HCT116 (cell line): Measurements from ENCODE around the gene SPRED3.

Source experiments
- CEBPB ChIP-seq: IDR thresholded peaks from 2 replicates; pipeline ENCODE4 v1.6.1; 2012; ENCODE audit warnings: low read depth
- EZH2 ChIP-seq: fragments of 200-600 bp; sonication (generic); IDR thresholded peaks from 2 replicates; pipeline ENCODE4 v1.6.1; 2017; ENCODE audit warnings: antibody characterized with exemption, mixed run types
- EZH2phosphoT487 ChIP-seq: fragments of 200-600 bp; IDR thresholded peaks from 2 replicates; pipeline ENCODE4 v1.6.1; 2018; ENCODE audit warnings: antibody characterized with exemption, borderline replicate concordance
- JUND ChIP-seq: IDR thresholded peaks from 2 replicates; pipeline ENCODE4 v1.6.1; 2012
- POLR2A ChIP-seq: IDR thresholded peaks from 2 replicates; pipeline ENCODE4 v1.7.0; 2011; ENCODE audit warnings: borderline replicate concordance; ENCODE audit not compliant: insufficient read depth, insufficient read length; ENCODE audit errors: extremely low read depth
- SIN3A ChIP-seq: IDR thresholded peaks from 2 replicates; pipeline ENCODE4 v1.6.1; 2012; ENCODE audit warnings: low read depth
- SRF ChIP-seq: IDR thresholded peaks from 2 replicates; pipeline ENCODE4 v1.6.1; 2012; ENCODE audit warnings: low read depth
- YY1 ChIP-seq: IDR thresholded peaks from 2 replicates; pipeline ENCODE4 v1.6.1; 2011; ENCODE audit warnings: low read length, low read depth, moderate library complexity, mild to moderate bottlenecking; ENCODE audit not compliant: insufficient replicate concordance; ENCODE audit errors: extremely low read depth
- TF ChIP-seq, protein P1 (sequence below), 3 experiments: fragments of 200-600 bp in 1 of 3; sonication (generic) in 1 of 3; IDR thresholded peaks in 2 of 3; conservative IDR thresholded peaks in 1 of 3; 2 replicates each; pipeline ENCODE4 v1.5.1; 2012 to 2017; ENCODE audit warnings: low read depth in 2 of 3, low read length in 2 of 3, antibody characterized with exemption in 1 of 3, borderline replicate concordance in 1 of 3, control low read depth in 1 of 3, mild to moderate bottlenecking in 1 of 3, mixed read lengths in 1 of 3, mixed run types in 1 of 3, moderate library complexity in 1 of 3; ENCODE audit not compliant: insufficient read depth in 1 of 3

DNA sequence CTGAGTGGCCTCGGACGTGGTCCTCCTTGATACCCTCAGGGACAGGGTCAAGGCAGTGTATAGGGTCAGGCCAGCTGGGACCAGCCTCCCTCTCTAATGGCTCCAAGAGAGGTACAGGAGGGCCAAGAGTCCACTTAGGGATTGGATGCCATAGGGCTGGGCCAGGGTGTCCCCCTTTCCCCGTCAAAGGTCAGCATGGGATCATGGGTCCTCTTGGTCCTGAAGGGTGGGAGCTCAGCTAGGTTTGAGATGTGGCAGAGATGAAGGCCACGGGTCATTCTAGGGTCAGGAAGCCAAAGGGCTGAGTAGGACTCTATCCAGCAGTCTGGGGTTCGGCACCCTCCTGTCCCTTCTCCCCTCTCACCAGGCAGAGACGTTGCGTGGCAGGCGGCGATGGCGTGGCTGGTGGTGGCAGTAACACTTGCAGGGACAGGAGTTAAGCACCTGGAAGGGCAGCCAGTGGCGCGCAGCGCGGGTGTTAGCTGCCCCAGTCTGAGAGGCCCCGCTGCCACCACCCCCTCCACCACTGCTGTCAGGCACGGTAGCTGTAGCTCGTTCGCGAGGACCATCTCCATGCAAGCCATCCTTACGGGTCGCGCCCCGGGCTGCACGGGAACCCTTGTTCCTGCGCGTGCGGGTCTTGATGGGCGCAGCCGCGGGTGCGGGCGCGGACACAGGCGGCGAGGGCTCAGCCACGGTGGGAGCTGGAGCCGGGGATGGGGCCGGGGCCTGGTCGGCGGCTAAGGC, 3.3 kb upstream of the SPRED3 start:
- TF ChIP-seq CEBPB (no peak), EZH2 (no peak), SIN3A (no peak), JUND (no peak), SRF (no peak), EZH2phosphoT487 (no peak), YY1 (no peak), POLR2A (no peak)
- TF ChIP-seq, protein P1, sequence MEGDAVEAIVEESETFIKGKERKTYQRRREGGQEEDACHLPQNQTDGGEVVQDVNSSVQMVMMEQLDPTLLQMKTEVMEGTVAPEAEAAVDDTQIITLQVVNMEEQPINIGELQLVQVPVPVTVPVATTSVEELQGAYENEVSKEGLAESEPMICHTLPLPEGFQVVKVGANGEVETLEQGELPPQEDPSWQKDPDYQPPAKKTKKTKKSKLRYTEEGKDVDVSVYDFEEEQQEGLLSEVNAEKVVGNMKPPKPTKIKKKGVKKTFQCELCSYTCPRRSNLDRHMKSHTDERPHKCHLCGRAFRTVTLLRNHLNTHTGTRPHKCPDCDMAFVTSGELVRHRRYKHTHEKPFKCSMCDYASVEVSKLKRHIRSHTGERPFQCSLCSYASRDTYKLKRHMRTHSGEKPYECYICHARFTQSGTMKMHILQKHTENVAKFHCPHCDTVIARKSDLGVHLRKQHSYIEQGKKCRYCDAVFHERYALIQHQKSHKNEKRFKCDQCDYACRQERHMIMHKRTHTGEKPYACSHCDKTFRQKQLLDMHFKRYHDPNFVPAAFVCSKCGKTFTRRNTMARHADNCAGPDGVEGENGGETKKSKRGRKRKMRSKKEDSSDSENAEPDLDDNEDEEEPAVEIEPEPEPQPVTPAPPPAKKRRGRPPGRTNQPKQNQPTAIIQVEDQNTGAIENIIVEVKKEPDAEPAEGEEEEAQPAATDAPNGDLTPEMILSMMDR (IDR thresholded peaks at IDR 0.05 in 2 of 3, conservative IDR thresholded peaks at IDR 0.05 in 1 of 3; ENCODE audit: borderline replicate concordance in 1 of 3, insufficient read depth in 1 of 3, low read depth in 2 of 3, low read length in 2 of 3), result no peak
